Neutrophil (primary cell): ENCODE measurements around the gene LRG1.

ENCODE experiments used
- H3K27ac ChIP-seq: fragments of 200-600 bp; sonication (generic); 2 replicates; pipeline ENCODE4 v1.5.1; 2016; ENCODE audit warnings: mild to moderate bottlenecking, moderate library complexity
- H3K27me3 ChIP-seq: fragments of 200-600 bp; sonication (generic); 2 replicates; pipeline ENCODE4 v1.6.0; 2016; ENCODE audit warnings: mild to moderate bottlenecking
- H3K36me3 ChIP-seq: fragments of 200-600 bp; sonication (generic); 2 replicates; pipeline ENCODE4 v1.5.1; 2017
- H3K4me1 ChIP-seq, 2 experiments: fragments of 200-600 bp in 1 of 2; sonication (generic) in 1 of 2; 1 replicate in 1 of 2; 2 replicates in 1 of 2; pipeline versions ENCODE4 v1.5.1 to v1.6.1; 2013 to 2016; ENCODE audit warnings: low read depth in 1 of 2, low read length in 1 of 2, mild to moderate bottlenecking in 1 of 2, moderate library complexity in 1 of 2; ENCODE audit not compliant: control insufficient read depth in 1 of 2, insufficient read depth in 1 of 2
- H3K4me3 ChIP-seq, 2 experiments: fragments of 200-600 bp in 1 of 2; sonication (generic) in 1 of 2; 1 replicate in 1 of 2; 2 replicates in 1 of 2; pipeline ENCODE4 v1.5.1; 2013 to 2016; ENCODE audit warnings: low read depth in 1 of 2, low read length in 1 of 2, mild to moderate bottlenecking in 1 of 2, moderate library complexity in 1 of 2
- H3K9me3 ChIP-seq: fragments of 200-600 bp; sonication (generic); 2 replicates; pipeline ENCODE4 v1.5.1; 2016
- TF ChIP-seq, protein P1 (sequence below): fragments of 200-600 bp; sonication (generic); IDR thresholded peaks from 2 replicates; pipeline ENCODE4 v1.5.1; 2016; ENCODE audit warnings: antibody characterized with exemption

The LRG1 gene

DNA sequence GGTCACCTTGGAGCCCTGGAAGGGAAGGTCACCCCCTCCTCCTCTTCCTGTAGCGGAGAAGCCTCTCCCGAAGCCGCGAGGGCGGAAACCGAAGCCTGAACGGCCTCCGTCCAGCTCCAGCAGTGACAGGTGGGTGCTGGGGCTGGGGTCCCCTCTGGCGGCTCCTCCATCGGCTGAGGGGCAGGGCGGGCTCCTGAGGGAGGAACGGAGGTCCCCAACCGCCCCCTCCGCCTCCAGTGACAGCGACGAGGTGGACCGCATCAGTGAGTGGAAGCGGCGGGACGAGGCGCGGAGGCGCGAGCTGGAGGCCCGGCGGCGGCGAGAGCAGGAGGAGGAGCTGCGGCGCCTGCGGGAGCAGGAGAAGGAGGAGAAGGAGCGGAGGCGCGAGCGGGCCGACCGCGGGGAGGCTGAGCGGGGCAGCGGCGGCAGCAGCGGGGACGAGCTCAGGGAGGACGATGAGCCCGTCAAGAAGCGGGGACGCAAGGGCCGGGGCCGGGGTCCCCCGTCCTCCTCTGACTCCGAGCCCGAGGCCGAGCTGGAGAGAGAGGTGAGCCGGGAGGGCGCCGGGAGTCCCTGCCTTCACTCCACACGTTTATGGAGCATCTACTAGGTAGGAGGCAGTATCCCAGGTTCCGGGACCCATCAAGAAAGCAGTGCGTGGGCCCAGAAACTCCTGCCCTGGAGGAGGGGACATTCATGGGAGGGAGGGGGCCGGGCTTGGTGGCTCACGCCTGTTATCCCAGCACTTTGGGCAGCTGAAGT lies 45.7 kb downstream of the LRG1 start:
- no peak overlapping the region for H3K4me3 ChIP-seq
- no peaks in the 10 kb centered on the region for H3K27me3 ChIP-seq
- no peaks in the 10 kb centered on the region for H3K4me1 ChIP-seq
- TF ChIP-seq, protein P1, sequence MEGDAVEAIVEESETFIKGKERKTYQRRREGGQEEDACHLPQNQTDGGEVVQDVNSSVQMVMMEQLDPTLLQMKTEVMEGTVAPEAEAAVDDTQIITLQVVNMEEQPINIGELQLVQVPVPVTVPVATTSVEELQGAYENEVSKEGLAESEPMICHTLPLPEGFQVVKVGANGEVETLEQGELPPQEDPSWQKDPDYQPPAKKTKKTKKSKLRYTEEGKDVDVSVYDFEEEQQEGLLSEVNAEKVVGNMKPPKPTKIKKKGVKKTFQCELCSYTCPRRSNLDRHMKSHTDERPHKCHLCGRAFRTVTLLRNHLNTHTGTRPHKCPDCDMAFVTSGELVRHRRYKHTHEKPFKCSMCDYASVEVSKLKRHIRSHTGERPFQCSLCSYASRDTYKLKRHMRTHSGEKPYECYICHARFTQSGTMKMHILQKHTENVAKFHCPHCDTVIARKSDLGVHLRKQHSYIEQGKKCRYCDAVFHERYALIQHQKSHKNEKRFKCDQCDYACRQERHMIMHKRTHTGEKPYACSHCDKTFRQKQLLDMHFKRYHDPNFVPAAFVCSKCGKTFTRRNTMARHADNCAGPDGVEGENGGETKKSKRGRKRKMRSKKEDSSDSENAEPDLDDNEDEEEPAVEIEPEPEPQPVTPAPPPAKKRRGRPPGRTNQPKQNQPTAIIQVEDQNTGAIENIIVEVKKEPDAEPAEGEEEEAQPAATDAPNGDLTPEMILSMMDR: no peak
- H3K9me3 ChIP-seq: no peaks in the 10 kb centered on the region
- H3K27ac ChIP-seq: no peak overlapping the region
- peaks cover 82% of the 10 kb centered on the region for H3K36me3 ChIP-seq

DNA sequence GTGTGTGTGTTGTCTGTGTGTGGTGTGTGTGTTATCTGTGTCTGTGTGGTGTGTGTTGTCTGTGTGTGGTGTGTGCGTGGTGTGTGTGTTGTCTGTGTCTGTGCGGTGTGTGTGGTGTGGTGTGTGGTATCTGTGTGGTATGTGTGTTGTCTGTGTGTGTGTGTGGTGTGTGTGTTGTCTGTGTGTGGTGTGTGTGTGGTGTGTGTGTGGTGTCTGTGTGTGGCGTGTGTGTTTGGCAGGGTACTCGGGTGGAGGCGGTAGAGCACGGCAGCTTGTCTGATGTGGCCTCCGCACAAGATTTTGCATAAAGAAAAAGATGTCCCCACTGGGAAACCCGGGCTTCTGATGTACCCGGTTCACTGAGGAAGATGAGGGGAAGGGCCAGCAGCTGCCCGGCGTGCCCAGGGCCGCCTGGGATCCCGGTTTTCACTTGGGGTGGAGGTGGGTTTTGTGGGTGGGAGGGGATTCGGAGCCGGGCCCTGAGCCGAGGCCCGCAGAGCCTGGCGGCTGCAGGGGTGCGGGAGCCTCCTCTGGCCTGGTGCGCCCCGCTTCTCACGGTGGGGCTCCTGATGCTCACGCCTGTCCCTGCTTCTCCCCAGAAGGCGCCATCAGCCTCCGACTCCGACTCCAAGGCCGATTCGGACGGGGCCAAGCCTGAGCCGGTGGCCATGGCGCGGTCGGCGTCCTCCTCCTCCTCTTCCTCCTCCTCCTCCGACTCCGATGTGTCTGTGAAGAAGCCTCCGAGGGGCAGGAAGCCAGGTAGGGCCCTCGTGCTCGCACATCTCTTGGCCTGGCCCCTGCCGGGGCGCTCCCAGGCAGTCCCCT lies 46.5 kb downstream of the LRG1 start:
- H3K4me3 ChIP-seq: no peak overlapping the region
- no peaks in the 10 kb centered on the region for H3K9me3 ChIP-seq
- TF ChIP-seq, protein P1: no peak
- H3K4me1 ChIP-seq: no peaks in the 10 kb centered on the region
- H3K36me3 ChIP-seq: peaks cover 82% of the 10 kb centered on the region
- no peak overlapping the region for H3K27ac ChIP-seq
- no peaks in the 10 kb centered on the region for H3K27me3 ChIP-seq

DNA sequence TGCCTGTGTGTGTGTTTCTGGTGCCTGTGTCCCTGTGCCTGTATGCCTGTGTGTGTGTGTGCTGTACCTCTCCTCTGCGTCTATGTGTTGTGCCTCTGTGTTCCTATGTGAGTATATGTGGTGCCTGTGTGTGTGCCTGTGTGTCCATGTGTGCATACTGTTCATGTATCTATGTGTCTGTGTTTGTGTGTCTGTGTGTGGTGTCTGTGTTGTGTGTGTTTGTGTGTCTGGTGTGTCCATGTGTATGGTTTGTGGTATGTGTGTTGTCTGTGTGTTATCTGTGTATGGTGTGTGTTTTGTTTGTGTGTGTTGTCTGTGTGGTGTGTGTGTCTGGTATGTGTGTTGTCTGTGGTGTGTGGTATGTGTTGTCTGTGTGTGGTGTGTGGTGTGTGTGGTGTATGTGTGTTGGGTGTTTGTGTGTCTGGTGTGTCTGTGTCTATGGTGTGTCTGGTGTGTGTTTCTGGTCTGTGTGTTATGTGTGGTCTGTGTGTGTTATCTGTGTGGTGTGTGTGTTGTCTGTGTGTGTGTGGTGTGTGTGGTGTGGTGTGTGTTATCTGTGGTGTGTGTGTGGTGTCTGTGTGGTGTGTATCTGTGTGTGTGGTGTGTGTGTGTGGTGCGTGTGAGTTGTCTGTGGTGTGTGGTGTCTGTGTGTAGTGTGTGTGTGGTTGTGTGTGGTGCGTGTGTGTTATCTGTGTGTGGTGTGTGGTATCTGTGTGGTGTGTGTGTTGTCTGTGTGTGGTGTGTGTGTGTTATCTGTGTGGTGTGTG lies 47.3 kb downstream of the LRG1 start:
- Histone ChIP-seq H3K27ac (no peak overlapping the region), H3K4me3 (no peak overlapping the region), H3K27me3 (no peaks in the 10 kb centered on the region), H3K36me3 (peaks cover 77% of the 10 kb centered on the region), H3K9me3 (no peaks in the 10 kb centered on the region), H3K4me1 (no peaks in the 10 kb centered on the region)
- TF ChIP-seq, protein P1: no peak

DNA sequence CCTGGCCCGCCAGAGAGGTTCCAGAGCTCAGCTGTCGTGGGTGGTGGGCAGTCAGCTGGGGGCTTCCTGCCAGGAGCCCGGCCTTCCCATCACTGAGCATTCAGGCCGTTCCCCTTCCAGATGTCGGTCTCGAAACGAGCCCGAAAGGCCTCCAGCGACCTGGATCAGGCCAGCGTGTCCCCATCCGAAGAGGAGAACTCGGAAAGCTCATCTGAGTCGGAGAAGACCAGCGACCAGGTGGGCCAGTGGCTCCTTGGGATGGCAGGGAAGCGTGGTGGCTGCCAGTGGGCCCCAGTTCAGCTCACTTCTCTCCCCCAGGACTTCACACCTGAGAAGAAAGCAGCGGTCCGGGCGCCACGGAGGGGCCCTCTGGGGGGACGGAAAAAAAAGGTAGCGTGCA lies 48.4 kb downstream of the LRG1 start:
- H3K27me3 ChIP-seq: no peaks in the 10 kb centered on the region

DNA sequence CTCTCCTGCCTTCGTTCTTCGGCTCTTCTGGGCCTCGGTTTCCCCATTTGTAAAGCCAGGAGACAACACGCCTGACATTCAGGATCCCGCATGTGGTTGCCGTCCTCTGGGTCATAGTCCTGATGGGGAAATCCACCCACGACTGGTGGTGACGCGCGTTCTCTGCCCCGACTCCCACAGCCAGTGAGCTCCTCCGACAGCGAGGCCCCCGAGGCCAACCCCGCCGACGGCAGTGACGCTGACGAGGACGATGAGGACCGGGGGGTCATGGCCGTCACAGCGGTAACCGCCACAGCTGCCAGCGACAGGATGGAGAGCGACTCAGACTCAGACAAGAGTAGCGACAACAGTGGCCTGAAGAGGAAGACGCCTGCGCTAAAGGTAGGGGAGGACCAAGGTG lies 51.3 kb downstream of the LRG1 start:
- Histone ChIP-seq H3K27ac (no peak overlapping the region), H3K4me1 (no peaks in the 10 kb centered on the region), H3K4me3 (no peak overlapping the region), H3K36me3 (peaks cover 58% of the 10 kb centered on the region), H3K9me3 (no peaks in the 10 kb centered on the region), H3K27me3 (no peaks in the 10 kb centered on the region)
- TF ChIP-seq, protein P1: no peak

More for the DNA sequence above, 48.4 kb downstream of the LRG1 start:
- H3K9me3 ChIP-seq: no peaks in the 10 kb centered on the region
- no peak overlapping the region for H3K4me3 ChIP-seq
- H3K36me3 ChIP-seq: peaks cover 77% of the 10 kb centered on the region
- H3K4me1 ChIP-seq: no peaks in the 10 kb centered on the region
- no peak overlapping the region for H3K27ac ChIP-seq
- TF ChIP-seq, protein P1: no peak
